CD4-positive, alpha-beta T cell treated with Interleukin-17A for 1 hour (primary cell): ENCODE measurements around the gene ZNF492.
A peak's percentile ranks its signal among the peaks of the same experiment; 100 is the strongest.
"Not testable (repeated sequence)": the region's sequence is repeated elsewhere in the genome, so short reads cannot be mapped to it uniquely, and the experiment has no call there.

Experiments
- DNase-seq: peaks from one replicate; pipeline ENCODE4 v3.0.0-alpha.2; 2020

Gene ZNF492

DNA sequence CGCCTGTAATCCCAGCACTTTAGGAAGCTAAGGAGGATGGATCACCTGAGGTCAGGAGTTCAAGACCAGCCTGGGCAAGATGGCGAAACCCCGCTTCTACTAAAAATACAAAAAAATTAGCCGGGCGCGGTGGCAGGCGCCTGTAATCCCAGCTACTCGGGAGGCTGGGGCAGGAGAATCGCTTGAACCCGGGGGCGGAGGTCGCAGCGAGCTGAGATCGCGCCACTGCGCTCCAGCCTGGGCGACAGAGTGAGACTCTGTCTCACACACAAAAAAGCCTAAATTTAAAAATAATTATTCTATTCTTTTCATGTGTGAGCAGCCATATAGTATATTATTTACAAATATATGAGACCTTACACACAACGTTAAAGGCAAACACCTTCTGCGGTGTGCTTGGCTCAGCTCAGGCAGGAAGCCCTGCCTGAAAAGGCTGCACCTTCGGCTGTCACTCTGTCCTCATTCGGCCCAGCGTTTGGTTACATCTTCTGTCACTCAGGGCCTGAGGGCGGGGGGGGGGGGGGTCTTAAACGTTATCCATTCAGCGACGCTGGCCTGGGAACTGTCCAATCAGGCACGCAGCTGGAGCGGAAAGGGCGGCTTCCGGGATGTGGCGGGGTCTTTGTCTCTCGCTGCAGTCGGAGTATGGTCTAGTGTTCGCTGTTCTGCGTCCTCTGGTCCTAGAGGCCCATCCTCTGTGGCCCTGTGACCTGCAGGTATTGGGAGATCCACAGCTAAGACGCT lies at the start of gene ZNF492:
TSS of gene ZNF492 (plus strand) at position 619 of the 744 bp plus-strand sequence. CDS start 19,076 bp downstream, outside the sequence.
- peak; percentile 82 for DNase-seq

DNA sequence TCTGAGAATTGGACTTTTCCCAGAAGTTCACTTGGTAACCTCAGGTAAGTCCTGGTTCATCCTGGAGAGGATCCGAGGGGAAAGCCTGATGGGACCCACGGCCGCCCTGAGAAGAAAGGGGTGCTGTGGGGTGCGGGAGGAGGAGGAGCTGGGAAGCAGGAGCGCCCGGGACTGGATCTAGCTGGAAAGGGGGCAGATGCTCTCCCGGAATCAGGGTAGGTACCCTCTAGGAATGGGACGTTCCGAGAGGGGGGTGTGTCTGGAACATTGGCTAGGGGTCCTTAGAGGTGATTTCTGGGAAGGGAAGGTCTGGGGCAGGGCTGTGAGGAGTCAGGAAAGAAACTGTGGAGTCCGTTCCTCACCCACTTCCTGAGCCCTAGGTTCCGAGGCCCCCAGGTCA lies 38.7 kb upstream of the ZNF492 start:
- DNase-seq = no peak

DNA sequence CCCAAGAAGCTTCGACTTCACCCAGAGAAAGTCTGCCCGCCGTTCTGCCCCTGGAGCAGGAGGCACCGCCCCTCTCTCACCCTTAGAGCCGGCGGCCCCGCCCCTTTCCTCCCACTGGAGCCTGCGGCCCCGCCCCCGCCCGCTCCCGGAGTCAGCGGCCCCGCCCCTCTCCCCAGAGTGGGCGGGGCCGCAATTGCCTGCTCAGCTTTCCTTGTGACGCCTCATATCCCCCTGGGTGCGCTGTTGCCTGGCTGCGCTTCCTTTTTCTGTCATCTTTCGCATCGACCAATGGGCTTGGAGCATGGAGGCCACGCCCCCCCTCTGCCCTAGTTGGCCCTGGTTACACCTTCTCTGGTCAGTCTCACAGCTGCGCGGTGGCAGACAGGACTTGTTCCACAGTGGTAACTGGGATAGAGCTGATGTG lies 38.2 kb upstream of the ZNF492 start:
- no peak for DNase-seq

- no peak for DNase-seq
Observed at GRCh38 chr19:22600690-22601648, 33.2 kb upstream of the ZNF492 start.

- no peak for DNase-seq
Observed at GRCh38 chr19:22601906-22602630, 32.1 kb upstream of the ZNF492 start.

DNA sequence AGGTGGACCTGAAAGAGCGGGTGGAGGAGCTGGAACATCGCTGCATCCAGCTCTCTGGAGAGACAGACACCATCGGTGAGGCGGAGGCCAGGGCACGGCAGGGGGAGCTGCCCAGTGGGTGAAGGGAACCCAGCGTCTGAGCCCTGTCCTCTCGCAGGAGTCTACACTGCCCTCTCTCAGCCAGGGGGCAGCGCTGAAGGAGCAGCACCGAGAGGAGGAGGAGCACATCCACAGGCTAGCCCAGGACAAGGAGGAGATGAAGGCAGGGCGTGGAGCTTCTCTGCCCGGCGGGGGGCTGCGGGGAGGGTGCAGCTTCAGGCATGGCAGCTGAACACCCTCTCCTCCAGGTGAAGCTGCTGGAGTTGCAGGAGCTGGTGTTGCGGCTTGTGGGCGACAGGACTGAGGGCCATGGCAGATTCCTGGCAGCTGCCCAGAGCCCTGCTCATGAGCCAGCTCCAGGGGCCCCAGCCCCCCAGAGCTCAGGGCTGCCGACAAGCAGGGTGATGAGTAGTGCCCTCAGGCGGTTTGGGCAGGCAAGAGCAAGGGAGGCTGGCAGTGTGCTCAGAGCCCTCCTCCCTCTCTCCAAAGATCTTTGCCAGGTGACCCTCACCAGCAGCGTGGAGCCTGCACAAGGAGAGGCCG lies 31.4 kb upstream of the ZNF492 start:
- DNase-seq = no peak

DNA sequence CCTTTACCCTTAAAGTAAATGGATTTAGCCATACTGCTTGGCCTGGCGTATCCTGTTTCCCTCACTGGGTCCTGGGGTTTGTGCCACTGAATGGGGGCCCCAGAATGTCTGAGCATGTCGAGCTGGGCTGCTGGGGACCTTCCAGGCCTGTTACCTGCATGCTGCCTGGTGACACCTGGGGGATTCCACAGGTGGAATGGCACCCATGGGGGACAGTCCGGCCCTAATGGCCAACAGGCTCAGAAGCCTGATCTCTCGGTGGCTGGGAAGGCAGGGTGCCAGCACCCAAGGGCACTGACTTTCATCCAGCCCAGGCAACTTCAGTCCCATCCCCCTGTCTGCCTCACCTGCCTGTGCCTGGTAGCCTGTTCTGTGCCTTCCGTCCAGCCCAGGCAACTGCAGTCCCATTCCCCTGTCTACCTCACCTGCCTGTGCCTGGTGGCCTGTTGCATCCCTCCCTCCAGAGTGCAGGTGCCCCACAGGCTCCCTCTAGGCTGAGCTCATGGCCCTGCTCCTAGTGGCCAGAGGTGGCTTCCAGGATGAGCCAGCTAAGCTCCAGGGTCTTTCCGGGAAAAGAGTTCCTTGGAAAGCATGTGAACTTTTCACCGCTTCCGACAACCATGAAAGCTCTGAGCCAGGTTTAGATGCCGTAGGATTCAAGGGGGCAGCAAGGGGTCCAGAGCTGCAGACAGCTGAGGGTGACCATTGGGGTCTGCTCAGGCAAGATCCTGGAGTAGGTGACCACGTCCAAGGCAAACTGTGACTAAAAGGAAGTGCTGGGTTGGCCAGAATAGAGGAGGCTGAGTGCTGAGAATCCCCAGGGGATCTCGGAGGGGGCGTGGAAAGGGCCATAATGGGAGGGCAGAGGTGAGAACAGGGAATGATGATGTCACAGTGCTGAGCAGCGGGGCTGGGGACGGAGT lies 30.3 kb upstream of the ZNF492 start:
- DNase-seq = no peak

DNA sequence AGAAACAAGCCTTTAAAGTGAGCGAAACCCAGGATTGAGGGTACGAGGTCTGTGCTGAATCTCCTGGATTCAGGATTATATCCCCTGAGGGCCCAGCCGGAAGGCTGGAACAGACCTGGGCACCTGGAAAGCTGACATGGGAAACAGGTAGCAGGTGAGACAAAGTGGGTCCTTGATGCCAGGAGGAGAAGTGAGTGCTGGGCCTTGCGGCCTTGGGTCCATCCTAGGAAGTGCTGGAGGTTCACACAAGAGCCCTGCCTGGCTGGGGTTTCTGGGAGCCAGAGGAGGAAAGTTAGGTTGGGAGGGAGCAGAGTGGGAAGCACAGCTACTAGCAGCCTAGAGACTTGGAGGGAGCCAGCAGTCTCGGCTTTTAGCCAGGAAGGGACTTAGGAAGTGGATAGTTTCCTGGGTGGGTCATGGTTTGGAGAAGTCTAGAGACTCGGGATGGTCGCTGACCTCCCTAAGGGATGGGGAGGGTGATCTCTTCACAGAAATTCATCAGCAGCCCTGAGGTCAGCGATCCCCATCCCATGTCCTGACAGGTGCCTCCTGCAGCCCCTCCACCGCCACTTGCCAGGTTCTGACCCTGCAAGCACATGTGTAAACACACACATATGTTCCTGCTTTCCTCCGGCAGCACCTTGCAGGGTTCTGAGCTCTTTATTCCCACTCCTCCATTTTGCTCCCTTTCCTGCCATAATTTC lies 29.4 kb upstream of the ZNF492 start:
- no peak for DNase-seq

DNA sequence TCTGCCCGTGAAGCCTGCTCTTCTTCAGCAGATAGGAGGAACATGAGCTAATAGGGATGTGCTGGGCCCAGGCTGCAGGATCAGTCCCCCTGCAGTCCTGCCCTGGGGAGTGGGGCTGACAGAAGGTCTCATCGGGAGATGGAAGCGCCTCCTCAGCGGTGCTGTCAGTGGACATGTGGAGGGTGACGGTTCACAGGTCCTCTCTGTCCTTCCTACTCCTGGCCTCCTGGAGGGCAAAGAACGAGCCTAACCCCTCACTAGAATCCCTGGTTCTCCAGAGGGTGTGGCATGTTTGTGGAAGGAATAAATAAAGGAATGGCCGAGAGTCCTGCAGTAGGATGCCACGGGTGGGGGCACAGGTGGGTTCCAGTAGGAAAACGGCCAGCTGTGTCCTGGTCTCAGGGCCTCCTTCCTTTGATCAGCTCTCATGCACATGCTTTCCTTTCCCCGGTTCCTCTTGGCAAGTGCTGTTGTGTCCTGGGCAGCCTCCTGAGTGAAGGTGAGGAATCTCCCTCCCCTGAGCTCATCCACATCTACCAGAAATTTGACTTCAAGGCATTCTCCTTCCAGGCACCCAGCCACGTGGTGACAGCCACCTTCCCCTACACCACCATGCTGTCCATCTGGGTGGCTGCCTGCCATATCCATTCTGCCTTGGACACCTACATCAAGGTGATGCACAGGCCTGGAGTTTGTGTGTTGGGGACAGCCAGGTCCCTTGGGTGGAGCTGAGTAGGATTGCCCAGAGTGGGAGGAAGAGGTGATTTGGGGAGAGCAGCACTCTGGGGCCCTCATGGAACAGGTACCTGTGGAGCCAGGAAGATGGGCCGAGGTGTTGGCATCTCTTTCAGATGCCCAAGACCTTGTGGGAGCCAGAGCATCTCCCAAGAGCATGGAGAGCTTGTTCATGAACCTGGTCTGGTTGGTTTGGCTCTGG lies 28.6 kb upstream of the ZNF492 start:
- no peak for DNase-seq

- DNase-seq = no peak
Observed at GRCh38 chr19:22606212-22606553, 27.9 kb upstream of the ZNF492 start.

DNA sequence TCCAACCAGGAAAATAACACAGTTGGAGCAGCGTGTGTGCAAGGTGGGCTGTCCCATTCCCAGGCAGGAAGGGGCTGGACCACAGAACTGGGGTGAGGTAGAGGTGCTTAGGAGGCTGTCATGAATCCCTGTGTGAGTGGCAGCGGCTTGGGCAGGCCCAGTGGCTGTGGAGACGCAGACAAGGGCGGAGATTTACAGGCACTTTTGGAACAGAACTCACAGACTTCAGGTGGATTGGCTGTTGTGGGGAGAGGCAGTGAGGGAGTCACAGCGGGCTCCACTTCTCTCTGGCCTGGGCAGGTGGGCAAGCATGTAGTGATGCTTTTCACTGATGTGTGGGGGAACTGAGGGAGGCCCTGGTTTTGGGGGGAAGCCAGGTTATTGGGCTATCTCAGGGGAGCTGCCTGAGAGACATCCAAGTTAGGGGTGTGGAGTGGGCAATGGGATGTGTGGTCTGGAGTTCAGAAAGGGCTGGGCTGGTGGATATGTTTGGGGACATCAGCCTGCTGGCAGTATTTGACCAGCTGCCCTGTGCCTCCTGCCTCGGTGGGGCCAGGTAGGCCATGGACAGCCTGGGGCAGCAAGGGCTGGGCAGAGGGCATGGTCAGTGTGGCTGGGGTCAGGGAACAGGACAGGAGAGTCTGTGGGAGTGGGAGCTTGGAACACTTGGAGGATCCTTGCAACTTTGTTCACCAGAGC lies 27.0 kb upstream of the ZNF492 start:
- no peak for DNase-seq

DNA sequence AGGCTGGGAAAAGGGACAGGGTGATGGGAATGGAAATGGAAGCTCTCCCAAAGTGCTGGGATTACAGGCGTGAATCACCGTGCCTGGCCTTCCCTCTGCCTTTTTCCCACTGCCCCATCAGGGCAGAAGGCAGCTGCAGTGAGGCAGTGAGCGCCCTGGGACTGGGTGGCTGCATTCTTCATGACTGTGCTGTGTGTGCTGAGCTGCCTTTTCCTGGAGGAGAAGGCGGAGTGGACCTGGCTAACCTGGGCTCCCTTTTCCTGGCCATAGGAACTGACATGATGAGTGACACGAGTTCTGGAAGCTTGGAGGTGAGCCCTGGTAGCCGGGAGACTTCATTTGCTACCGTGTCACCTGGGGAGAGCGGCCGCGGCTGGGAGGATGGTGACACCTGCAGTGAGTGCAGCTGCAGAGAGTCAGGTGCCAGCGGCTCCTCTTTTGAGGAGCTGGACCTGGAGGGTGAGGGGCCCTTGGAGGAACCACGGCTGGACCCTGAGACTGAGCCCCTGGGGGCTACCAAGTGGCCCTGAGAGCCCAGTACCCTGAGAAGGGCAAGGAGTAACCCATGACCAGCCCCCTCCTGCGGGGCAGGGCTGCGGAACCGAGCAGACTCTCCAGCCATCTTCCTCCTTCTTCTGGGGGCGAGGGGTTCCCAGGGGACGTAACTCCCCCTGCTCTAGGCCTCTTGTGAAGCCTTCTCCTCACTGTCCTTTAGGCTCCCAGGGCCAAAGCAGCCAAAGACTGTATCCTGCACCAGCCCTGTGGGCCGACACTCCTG lies 26.3 kb upstream of the ZNF492 start:
- DNase-seq = no peak

DNA sequence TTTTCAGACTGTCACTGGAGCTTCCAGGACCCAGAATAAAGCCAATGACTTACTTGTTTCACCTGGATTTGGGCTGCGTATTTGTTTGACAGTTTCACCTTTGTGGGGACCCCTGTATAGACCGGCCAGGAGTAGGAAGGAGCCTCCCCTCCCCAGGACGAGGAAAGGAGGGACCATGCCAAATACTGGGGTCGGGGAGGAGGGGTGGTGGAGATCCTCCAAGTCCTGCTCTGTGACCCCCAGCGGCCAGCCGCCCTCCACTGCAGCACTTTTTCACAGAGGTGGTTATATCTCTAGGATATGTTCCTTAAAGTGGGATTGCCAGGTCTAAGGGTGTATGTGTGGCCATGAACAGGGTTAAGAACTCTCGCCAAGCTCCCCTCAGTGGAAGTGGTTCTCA lies 25.7 kb upstream of the ZNF492 start:
- DNase-seq = no peak

- DNase-seq = no peak
Observed at GRCh38 chr19:22609630-22610029, 24.5 kb upstream of the ZNF492 start.

- DNase-seq = no peak
Observed at GRCh38 chr19:22610121-22610520, 24.0 kb upstream of the ZNF492 start.

DNA sequence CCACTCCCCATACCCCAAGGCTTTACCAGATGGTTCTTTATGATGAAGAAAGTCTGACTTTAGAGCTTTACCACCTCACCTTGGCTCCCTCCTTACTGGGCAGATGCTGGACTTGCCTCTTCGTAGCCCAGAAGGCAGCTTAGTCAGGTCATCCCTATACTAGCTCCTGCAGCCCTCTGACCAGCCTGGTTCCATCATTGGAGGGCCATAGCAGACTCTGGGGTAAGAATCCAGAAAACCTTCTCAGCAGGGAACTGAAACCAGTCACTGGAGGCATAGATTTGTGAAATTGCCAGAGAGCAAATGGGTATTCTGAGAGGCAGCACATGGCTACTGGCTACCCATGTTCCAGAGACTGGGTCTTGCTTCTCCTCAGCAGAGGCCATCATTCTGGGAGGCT lies 21.8 kb upstream of the ZNF492 start:
- DNase-seq = no peak

DNA sequence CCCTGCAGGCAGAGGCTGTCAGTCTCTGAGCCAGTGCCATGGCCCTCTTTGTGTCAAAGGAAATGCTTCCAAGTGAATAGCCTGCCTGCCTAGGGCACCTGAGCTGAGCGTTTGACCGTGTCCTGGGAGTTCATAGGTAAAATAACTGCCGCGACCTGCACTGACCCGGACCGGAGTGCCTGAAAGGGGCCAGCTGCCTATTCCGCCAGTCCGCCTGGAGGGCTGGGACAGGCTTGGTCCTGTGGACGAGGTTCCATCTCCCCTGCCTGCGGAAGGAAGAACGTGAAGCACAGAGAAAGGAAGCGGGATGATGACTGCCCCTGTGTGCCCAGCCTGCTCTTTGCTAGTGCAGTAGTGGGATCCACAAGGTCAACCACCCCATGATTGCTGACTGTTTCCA lies 17.5 kb upstream of the ZNF492 start:
- no peak for DNase-seq

DNA sequence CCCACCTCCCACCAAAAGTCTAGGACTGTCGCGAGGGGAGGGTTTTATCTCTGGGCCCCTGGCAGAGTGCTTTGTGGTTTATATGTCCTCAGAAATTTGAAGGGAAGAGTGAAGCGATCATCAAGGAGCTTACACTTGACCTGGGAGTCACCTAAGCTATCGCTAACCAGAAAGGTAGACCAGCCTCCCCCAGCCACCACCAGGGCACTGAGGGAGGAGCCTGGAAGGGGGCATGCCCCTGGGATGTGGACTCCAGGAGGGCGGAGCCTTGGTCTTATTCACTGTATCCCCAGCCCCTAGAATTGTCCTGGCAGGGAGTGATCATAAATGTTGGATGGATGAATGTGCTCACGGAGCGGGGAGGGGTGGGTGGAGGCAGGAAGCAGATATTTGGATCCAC lies 16.9 kb upstream of the ZNF492 start:
- not testable (repeated sequence) for DNase-seq
